Measurements from ENCODE around the gene MRPL41. TPM values are rescaled to one million over a fixed set of nuclear protein-coding genes. Genes with fewer than 3 reads are reported as not detected.

MRPL41 gene
- total and polyA plus RNA-seq, 2 of the 13 experiments (the other 11 are each of a cell fraction or from before 2014, with no cell fraction given), result 20.9 to 54.0 TPM

GRCh38 chr9:137590469-137591383 lies 39.0 kb downstream of the MRPL41 start, which contains the start of gene ZMYND19 (continued):
- no peak for TF ChIP-seq ZBTB3 (CRISPR knock-in tag; IDR thresholded peaks at IDR 0.05; ENCODE audit: borderline replicate concordance, low read depth)
- TF ChIP-seq SYNCRIP (IDR thresholded peaks at IDR 0.05; ENCODE audit: insufficient read depth, low read depth, low read length), result no peak
- TF ChIP-seq ZNF646 (CRISPR knock-in tag; IDR thresholded peaks at IDR 0.05), result no peak
- peak; percentile 41; the same call in 1 of the 2 replicates for TF ChIP-seq RBFOX2 (IDR thresholded peaks at IDR 0.05; ENCODE audit: low read depth, low read length)
- TF ChIP-seq SRY (CRISPR knock-in tag; IDR thresholded peaks at IDR 0.05), result peak; percentile 50; the same call in 1 of the 2 replicates
- no peak for TF ChIP-seq HNF4G (IDR thresholded peaks at IDR 0.05; ENCODE audit: borderline replicate concordance, low read depth, low read length)
- no peak for TF ChIP-seq HNF4G (CRISPR knock-in tag; IDR thresholded peaks at IDR 0.05; ENCODE audit: borderline replicate concordance, low read depth)
- TF ChIP-seq ZNF597 (CRISPR knock-in tag; IDR thresholded peaks at IDR 0.05), result no peak
- TF ChIP-seq SMAD3 (CRISPR knock-in tag; IDR thresholded peaks at IDR 0.05), result no peak
- TF ChIP-seq, protein P1, sequence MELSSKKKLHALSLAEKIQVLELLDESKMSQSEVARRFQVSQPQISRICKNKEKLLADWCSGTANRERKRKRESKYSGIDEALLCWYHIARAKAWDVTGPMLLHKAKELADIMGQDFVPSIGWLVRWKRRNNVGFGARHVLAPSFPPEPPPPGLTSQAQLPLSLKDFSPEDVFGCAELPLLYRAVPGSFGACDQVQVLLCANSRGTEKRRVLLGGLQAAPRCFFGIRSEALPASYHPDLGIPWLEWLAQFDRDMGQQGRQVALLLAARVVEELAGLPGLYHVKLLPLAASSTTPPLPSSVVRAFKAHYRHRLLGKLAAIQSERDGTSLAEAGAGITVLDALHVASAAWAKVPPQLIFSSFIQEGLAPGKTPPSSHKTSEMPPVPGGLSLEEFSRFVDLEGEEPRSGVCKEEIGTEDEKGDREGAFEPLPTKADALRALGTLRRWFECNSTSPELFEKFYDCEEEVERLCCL (CRISPR knock-in tag; IDR thresholded peaks at IDR 0.05; ENCODE audit: borderline replicate concordance), result no peak
- TF ChIP-seq, protein P2, sequence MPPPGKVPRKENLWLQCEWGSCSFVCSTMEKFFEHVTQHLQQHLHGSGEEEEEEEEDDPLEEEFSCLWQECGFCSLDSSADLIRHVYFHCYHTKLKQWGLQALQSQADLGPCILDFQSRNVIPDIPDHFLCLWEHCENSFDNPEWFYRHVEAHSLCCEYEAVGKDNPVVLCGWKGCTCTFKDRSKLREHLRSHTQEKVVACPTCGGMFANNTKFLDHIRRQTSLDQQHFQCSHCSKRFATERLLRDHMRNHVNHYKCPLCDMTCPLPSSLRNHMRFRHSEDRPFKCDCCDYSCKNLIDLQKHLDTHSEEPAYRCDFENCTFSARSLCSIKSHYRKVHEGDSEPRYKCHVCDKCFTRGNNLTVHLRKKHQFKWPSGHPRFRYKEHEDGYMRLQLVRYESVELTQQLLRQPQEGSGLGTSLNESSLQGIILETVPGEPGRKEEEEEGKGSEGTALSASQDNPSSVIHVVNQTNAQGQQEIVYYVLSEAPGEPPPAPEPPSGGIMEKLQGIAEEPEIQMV (CRISPR knock-in tag; IDR thresholded peaks at IDR 0.05; ENCODE audit: low read depth), result no peak
- no peak for TF ChIP-seq UBTF (CRISPR knock-in tag; IDR thresholded peaks at IDR 0.05)
- TF ChIP-seq, protein P3, sequence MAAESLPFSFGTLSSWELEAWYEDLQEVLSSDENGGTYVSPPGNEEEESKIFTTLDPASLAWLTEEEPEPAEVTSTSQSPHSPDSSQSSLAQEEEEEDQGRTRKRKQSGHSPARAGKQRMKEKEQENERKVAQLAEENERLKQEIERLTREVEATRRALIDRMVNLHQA (CRISPR knock-in tag; IDR thresholded peaks at IDR 0.05), result no peak

Measured in HepG2 (cell line).